ENCODE measurements around the gene FEZ2. TPM values are rescaled to one million over a fixed set of nuclear protein-coding genes. Genes with fewer than 3 reads are reported as not detected.

Gene FEZ2
- total RNA-seq, 1 donor from 2014 or later: 39.3 TPM

DNA sequence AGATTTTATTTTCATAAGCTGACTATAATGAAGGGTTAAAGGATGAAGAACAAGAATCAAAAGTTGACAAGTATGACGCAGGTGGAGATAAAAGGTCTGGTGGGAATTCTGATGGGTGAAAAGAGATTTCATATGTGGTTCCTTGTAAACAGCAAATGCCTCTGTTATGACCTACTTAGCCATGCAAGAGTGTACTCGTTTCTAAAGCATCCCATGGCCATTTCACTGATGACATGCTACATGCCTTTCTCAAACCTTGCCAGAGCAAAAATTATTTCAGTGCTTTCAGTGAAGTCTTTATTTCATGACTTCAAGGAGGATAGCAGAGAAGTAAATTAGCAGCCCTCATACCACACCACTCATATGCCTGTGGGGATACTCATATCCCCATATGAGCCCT is 71.7 kb downstream of the FEZ2 start:
- H3K27ac ChIP-seq: no peak overlapping the region
- H3K36me3 ChIP-seq: peaks cover 3 to 24% of the 10 kb centered on the region in 2 donors

DNA sequence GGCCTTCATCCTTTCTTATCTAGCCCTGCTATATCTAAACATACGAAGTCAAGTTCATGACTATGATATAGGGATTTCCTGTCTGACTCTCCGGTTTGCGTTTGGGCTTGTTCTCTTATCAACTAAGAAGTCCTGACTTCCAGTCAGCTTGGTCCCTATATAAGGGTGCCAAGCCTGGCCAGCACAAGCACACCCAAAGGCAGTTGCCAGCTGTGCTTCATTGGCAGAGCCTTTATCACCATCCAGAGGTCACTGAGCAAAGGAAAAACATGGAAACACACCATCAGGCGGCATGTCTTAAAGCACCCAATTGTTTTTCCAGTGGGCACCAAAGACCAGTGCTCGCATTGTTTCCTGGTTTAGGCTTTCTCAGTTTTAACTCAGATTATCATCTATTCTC is 72.7 kb downstream of the FEZ2 start:
- Histone ChIP-seq H3K4me3 (no peak overlapping the region), H3K36me3 (peaks cover 3 to 29% of the 10 kb centered on the region in 2 donors), H3K27ac (no peak overlapping the region), H3K27me3 (no peaks in the 10 kb centered on the region), H3K4me1 (peaks cover 7% of the 10 kb centered on the region), H3K9me3 (no peaks in the 10 kb centered on the region)
- TF ChIP-seq, protein P1, sequence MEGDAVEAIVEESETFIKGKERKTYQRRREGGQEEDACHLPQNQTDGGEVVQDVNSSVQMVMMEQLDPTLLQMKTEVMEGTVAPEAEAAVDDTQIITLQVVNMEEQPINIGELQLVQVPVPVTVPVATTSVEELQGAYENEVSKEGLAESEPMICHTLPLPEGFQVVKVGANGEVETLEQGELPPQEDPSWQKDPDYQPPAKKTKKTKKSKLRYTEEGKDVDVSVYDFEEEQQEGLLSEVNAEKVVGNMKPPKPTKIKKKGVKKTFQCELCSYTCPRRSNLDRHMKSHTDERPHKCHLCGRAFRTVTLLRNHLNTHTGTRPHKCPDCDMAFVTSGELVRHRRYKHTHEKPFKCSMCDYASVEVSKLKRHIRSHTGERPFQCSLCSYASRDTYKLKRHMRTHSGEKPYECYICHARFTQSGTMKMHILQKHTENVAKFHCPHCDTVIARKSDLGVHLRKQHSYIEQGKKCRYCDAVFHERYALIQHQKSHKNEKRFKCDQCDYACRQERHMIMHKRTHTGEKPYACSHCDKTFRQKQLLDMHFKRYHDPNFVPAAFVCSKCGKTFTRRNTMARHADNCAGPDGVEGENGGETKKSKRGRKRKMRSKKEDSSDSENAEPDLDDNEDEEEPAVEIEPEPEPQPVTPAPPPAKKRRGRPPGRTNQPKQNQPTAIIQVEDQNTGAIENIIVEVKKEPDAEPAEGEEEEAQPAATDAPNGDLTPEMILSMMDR (IDR thresholded peaks at IDR 0.05): no peak
- no peak for TF ChIP-seq POLR2AphosphoS5 (IDR thresholded peaks at IDR 0.05; ENCODE audit: insufficient read depth in 1 of 2, low read depth in 1 of 2)
- no peak for TF ChIP-seq POLR2A (IDR thresholded peaks at IDR 0.05)
- intact Hi-C loops (cut with DNase I): no loop called here
- DNase-seq (ENCODE audit: extremely low spot score in 2 of 2): no peak

More for the DNA sequence above, 71.7 kb downstream of the FEZ2 start:
- TF ChIP-seq POLR2A (IDR thresholded peaks at IDR 0.05) (no peak), POLR2AphosphoS5 (IDR thresholded peaks at IDR 0.05; ENCODE audit: insufficient read depth in 1 of 2, low read depth in 1 of 2) (no peak)
- TF ChIP-seq, protein P1 (IDR thresholded peaks at IDR 0.05): no peak
- H3K4me1 ChIP-seq: peaks cover 7% of the 10 kb centered on the region
- no peak overlapping the region for H3K4me3 ChIP-seq
- intact Hi-C loops (cut with DNase I): no loop called here
- no peak for DNase-seq (ENCODE audit: extremely low spot score in 2 of 2)
- H3K9me3 ChIP-seq: no peaks in the 10 kb centered on the region
- H3K27me3 ChIP-seq: no peaks in the 10 kb centered on the region

DNA sequence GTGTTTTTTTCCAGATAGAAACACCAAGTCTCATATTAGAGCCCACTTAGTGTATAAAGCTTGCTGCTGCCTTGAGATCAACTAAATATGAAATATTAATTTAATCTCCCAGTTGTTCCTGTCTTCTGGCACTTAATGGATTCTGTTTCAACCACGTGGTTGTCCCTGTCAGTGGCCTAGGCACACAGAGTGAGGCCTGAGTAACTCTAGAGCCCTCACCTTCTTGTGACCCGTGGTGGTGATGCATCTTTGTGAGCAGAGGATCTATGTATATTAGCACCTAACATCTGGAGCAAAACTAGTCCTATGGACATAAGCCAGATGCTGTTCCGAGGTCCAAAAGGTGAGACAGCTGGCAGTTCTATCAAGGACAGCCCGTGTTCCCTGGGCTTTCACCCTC is 74.8 kb downstream of the FEZ2 start:
- Histone ChIP-seq H3K4me1 (no peaks in the 10 kb centered on the region), H3K9me3 (no peaks in the 10 kb centered on the region), H3K27me3 (no peaks in the 10 kb centered on the region), H3K36me3 (peaks cover 3 to 48% of the 10 kb centered on the region in 2 donors), H3K27ac (no peak overlapping the region), H3K4me3 (no peak overlapping the region)
- TF ChIP-seq POLR2A (IDR thresholded peaks at IDR 0.05) (no peak), POLR2AphosphoS5 (IDR thresholded peaks at IDR 0.05; ENCODE audit: insufficient read depth in 1 of 2, low read depth in 1 of 2) (no peak)
- TF ChIP-seq, protein P1 (IDR thresholded peaks at IDR 0.05): no peak
- intact Hi-C loops (cut with DNase I): no loop called here
- DNase-seq (ENCODE audit: extremely low spot score in 2 of 2): no peak

DNA sequence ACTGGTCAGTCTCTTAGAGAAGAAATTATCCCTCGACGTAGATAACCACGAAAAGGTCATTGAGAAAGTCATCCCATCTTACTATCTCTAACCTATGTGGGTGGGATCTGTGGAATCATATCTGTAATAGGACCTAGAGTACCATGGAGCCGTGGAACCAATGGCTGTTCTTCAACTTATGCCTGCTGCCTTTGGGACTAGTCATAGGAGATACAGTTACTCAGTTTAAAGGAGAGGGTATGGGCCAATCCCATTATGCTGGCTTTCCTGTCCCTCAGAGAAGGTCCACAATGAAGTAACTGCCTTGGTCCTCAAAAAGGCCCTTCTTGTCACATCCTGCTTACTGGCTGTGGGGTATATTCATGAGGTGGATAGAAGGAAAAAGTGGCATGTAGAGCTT is 77.5 kb downstream of the FEZ2 start:
- Histone ChIP-seq H3K27me3 (no peaks in the 10 kb centered on the region), H3K27ac (no peak overlapping the region), H3K4me1 (no peaks in the 10 kb centered on the region), H3K9me3 (no peaks in the 10 kb centered on the region), H3K4me3 (no peak overlapping the region), H3K36me3 (peaks cover 3 to 72% of the 10 kb centered on the region in 2 donors)
- TF ChIP-seq POLR2A (IDR thresholded peaks at IDR 0.05): no peak
- TF ChIP-seq POLR2AphosphoS5 (IDR thresholded peaks at IDR 0.05; ENCODE audit: insufficient read depth in 1 of 2, low read depth in 1 of 2): no peak
- TF ChIP-seq, protein P1 (IDR thresholded peaks at IDR 0.05): no peak
- intact Hi-C loops (cut with DNase I): no loop called here
- DNase-seq (ENCODE audit: extremely low spot score in 2 of 2): no peak

DNA sequence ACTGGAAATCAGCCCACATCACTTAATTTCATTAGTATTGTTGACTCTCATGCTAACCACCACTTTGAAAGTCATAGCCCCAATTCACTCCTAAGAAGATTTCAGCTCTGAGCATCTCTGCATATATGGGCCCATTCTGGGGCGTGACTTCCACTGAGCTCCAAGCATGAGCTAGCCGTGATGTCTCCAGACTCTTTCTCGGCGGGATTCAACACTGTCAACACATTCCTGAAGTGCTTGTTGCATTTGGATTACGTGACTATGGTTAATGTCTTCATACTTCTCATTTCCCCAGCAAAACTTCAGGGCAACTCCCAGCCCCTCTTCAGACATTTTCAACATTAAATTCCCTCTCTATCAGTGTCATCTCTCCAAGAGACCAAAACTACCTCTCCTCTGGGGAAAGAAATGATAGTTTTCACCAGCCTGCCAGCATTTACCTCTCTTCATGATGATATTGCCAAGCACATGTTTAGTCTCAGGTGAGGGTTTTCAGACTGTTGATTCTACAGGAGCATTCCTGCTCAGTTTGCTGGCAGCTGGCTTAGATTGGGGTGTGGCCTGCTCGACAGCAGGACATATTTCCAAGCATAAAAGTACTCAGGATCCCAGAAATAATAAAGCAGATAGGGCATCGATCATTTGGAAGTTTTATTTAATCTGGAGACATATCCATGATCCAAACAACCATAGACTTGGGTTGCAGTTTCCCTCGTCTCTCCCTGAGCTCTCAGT is 81.7 kb downstream of the FEZ2 start:
- intact Hi-C loops (cut with DNase I): no loop called here

More for the DNA sequence above, 81.7 kb downstream of the FEZ2 start:
- no peaks in the 10 kb centered on the region for H3K9me3 ChIP-seq
- no peak overlapping the region for H3K27ac ChIP-seq
- no peak for DNase-seq (ENCODE audit: extremely low spot score in 2 of 2)
- TF ChIP-seq POLR2A (IDR thresholded peaks at IDR 0.05) (no peak), POLR2AphosphoS5 (IDR thresholded peaks at IDR 0.05; ENCODE audit: insufficient read depth in 1 of 2, low read depth in 1 of 2) (no peak)
- TF ChIP-seq, protein P1 (IDR thresholded peaks at IDR 0.05): no peak
- no peaks in the 10 kb centered on the region for H3K27me3 ChIP-seq
- no peaks in the 10 kb centered on the region for H3K4me1 ChIP-seq
- H3K36me3 ChIP-seq: peaks cover 0 to 85% of the 10 kb centered on the region in 2 donors
- no peak overlapping the region for H3K4me3 ChIP-seq

All from vagina (tissue), 2 donors.